SK-N-SH (cell line): ENCODE data around the gene HSPA6.
"Not testable (repeated sequence)": the region's sequence is repeated elsewhere in the genome, so short reads cannot be mapped to it uniquely, and the experiment has no call there.

ENCODE experiments used
- CTCF ChIP-seq: fragments of 200-600 bp; sonication (generic); IDR thresholded peaks from 2 replicates; pipeline ENCODE4 v1.6.1; 2017; ENCODE audit warnings: antibody characterized with exemption, mild to moderate bottlenecking, moderate library complexity
- EP300 ChIP-seq, 2 experiments: IDR thresholded peaks; 2 replicates each; pipeline versions ENCODE4 v1.4.0 to v1.6.1; 2012; ENCODE audit warnings: borderline replicate concordance in 1 of 2, low read depth in 1 of 2, low read length in 1 of 2
- EZH2phosphoT487 ChIP-seq: fragments of 200-600 bp; sonication (generic); IDR thresholded peaks from 2 replicates; pipeline ENCODE4 v1.6.1; 2017; ENCODE audit warnings: low read depth, mixed run types, mild to moderate bottlenecking, antibody characterized with exemption, moderate library complexity, borderline replicate concordance
- FOXJ3 ChIP-seq: sonication (generic); formaldehyde crosslinking; IDR thresholded peaks from 2 replicates; pipeline ENCODE4 v1.5.1; 2020; ENCODE audit warnings: mild to moderate bottlenecking, missing genetic modification reagents
- GABPA ChIP-seq: IDR thresholded peaks from 2 replicates; pipeline ENCODE4 v1.4.0; 2012; ENCODE audit warnings: low read depth, mild to moderate bottlenecking
- NRF1 ChIP-seq: IDR thresholded peaks from 2 replicates; pipeline ENCODE4 v1.6.1; 2012; ENCODE audit warnings: low read depth, mild to moderate bottlenecking, low read length
- RAD21 ChIP-seq: IDR thresholded peaks from 2 replicates; pipeline ENCODE4 v1.6.1; 2012; ENCODE audit warnings: mild to moderate bottlenecking, low read length
- REST ChIP-seq: IDR thresholded peaks from 2 replicates; pipeline ENCODE4 v1.6.1; 2012; ENCODE audit warnings: mild to moderate bottlenecking, low read depth, low read length, moderate library complexity
- RFX5 ChIP-seq: IDR thresholded peaks from 2 replicates; pipeline ENCODE4 v1.6.1; 2012; ENCODE audit warnings: mild to moderate bottlenecking, improper control_type of control experiment, low read length
- SMC3 ChIP-seq: IDR thresholded peaks from 2 replicates; pipeline ENCODE4 v1.6.1; 2012; ENCODE audit warnings: low read depth, low read length, improper control_type of control experiment
- TF ChIP-seq, protein P1 (sequence below): IDR thresholded peaks from 2 replicates; pipeline ENCODE4 v1.4.0; 2012; ENCODE audit warnings: low read depth
- TF ChIP-seq, protein P2 (sequence below): IDR thresholded peaks from 2 replicates; pipeline ENCODE4; 2012

DNA sequence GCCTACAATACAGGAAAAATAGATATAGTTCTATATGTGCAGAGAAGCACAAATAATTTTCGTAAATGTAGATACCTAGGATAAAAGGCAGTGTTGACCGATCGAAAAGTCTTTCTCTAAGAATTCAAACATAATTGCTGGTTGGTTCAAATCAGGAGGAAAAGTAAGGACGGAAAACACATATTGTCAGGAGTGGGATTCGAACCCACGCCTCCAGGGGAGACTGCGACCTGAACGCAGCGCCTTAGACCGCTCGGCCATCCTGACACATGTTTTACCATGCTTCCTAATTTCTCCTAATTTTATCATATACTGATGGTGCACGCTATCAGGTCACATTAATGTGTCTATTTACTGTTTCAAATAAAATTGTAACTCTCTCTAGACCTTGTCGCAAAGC, 5.8 kb downstream of the HSPA6 start:
- TF ChIP-seq GABPA; REST; CTCF; RAD21; EZH2phosphoT487; SMC3; EP300 (IDR thresholded peaks at IDR 0.05; ENCODE audit: borderline replicate concordance in 1 of 2, low read depth in 1 of 2, low read length in 1 of 2); FOXJ3 (CRISPR knock-in tag); RFX5; NRF1: not testable (repeated sequence)
- TF ChIP-seq, protein P1, sequence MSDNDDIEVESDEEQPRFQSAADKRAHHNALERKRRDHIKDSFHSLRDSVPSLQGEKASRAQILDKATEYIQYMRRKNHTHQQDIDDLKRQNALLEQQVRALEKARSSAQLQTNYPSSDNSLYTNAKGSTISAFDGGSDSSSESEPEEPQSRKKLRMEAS, result 0 out of 2 replicates have a peak, but pooled peaks have one; percentile 37
- TF ChIP-seq, protein P2, sequence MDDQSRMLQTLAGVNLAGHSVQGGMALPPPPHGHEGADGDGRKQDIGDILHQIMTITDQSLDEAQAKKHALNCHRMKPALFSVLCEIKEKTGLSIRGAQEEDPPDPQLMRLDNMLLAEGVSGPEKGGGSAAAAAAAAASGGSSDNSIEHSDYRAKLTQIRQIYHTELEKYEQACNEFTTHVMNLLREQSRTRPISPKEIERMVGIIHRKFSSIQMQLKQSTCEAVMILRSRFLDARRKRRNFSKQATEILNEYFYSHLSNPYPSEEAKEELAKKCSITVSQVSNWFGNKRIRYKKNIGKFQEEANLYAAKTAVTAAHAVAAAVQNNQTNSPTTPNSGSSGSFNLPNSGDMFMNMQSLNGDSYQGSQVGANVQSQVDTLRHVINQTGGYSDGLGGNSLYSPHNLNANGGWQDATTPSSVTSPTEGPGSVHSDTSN, result not testable (repeated sequence)
